ENCODE measurements around the gene MZT1.

GRCh38 chr13:72698164-72698563 lies 29.3 kb downstream of the MZT1 start:
- TF ChIP-seq FOXA1 (IDR thresholded peaks at IDR 0.05) (no peak), MAX (IDR thresholded peaks at IDR 0.05) (no peak), EGR1 (IDR thresholded peaks at IDR 0.05; ENCODE audit: low read depth in 2 of 2) (no peak), TAF1 (conservative IDR thresholded peaks at IDR 0.05) (no peak), RAD21 (IDR thresholded peaks at IDR 0.05) (no peak)
- TF ChIP-seq, protein P1, sequence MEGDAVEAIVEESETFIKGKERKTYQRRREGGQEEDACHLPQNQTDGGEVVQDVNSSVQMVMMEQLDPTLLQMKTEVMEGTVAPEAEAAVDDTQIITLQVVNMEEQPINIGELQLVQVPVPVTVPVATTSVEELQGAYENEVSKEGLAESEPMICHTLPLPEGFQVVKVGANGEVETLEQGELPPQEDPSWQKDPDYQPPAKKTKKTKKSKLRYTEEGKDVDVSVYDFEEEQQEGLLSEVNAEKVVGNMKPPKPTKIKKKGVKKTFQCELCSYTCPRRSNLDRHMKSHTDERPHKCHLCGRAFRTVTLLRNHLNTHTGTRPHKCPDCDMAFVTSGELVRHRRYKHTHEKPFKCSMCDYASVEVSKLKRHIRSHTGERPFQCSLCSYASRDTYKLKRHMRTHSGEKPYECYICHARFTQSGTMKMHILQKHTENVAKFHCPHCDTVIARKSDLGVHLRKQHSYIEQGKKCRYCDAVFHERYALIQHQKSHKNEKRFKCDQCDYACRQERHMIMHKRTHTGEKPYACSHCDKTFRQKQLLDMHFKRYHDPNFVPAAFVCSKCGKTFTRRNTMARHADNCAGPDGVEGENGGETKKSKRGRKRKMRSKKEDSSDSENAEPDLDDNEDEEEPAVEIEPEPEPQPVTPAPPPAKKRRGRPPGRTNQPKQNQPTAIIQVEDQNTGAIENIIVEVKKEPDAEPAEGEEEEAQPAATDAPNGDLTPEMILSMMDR (IDR thresholded peaks at IDR 0.05; ENCODE audit: low read depth, low read length, missing input control): no peak
- TF ChIP-seq, protein P2, sequence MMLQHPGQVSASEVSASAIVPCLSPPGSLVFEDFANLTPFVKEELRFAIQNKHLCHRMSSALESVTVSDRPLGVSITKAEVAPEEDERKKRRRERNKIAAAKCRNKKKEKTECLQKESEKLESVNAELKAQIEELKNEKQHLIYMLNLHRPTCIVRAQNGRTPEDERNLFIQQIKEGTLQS (IDR thresholded peaks at IDR 0.05): no peak
- TF ChIP-seq, protein P3, sequence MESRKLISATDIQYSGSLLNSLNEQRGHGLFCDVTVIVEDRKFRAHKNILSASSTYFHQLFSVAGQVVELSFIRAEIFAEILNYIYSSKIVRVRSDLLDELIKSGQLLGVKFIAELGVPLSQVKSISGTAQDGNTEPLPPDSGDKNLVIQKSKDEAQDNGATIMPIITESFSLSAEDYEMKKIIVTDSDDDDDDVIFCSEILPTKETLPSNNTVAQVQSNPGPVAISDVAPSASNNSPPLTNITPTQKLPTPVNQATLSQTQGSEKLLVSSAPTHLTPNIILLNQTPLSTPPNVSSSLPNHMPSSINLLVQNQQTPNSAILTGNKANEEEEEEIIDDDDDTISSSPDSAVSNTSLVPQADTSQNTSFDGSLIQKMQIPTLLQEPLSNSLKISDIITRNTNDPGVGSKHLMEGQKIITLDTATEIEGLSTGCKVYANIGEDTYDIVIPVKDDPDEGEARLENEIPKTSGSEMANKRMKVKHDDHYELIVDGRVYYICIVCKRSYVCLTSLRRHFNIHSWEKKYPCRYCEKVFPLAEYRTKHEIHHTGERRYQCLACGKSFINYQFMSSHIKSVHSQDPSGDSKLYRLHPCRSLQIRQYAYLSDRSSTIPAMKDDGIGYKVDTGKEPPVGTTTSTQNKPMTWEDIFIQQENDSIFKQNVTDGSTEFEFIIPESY (IDR thresholded peaks at IDR 0.05): no peak

Data from liver (tissue), 3 donors.